K562 (cell line): ENCODE measurements around the gene RAB1B. TPM values are rescaled to one million over a fixed set of nuclear protein-coding genes. Genes with fewer than 3 reads are reported as not detected.

ENCODE experiments used
- MBD2 ChIP-seq: sonication (generic); IDR thresholded peaks from 2 replicates; pipeline ENCODE4 v1.6.1; 2016; ENCODE audit warnings: low read depth, borderline replicate concordance
- MYNN ChIP-seq, 2 experiments: sonication (generic); formaldehyde crosslinking in 1 of 2; IDR thresholded peaks; 2 replicates each; pipeline versions ENCODE4 v1.5.0 to v1.6.1; 2016 to 2020; ENCODE audit warnings: antibody characterized with exemption in 1 of 2, missing genetic modification reagents in 1 of 2
- NR3C1 ChIP-seq: sonication (generic); formaldehyde crosslinking; IDR thresholded peaks from 2 replicates; pipeline ENCODE4 v1.8.1; 2022; ENCODE audit warnings: missing genetic modification reagents
- SUPT5H ChIP-seq: fragments of 450-650 bp; IDR thresholded peaks from 2 replicates; pipeline ENCODE4 v1.6.1; 2016
- TBL1XR1 ChIP-seq, 2 experiments: IDR thresholded peaks; 2 replicates each; pipeline ENCODE4 v1.6.1; 2012; ENCODE audit warnings: improper control_type of control experiment in 2 of 2, low read length in 2 of 2, mild to moderate bottlenecking in 1 of 2
- ZNF175 ChIP-seq: fragments of 200-800 bp; sonication (Bioruptor generic); IDR thresholded peaks from 2 replicates; pipeline ENCODE4 v1.6.1; 2016; ENCODE audit warnings: low read depth, mild to moderate bottlenecking, missing genetic modification characterization, missing compliant biosample characterization
- ZNF583 ChIP-seq: fragments of 250-450 bp; sonication (Bioruptor Pico); IDR thresholded peaks from 2 replicates; pipeline ENCODE4 v1.4.0; 2020
- ZNF77 ChIP-seq: fragments of 250-450 bp; sonication (Bioruptor Pico); IDR thresholded peaks from 2 replicates; pipeline ENCODE4 v1.5.0; 2020
- polyA plus RNA-seq, 8 experiments: library from polyadenylated mRNA; depleted of rRNA in 4 of 8; stranded (reverse) in 5 of 8; unstranded in 3 of 8; fragments of >200 nt; fragmentation: Nextera tagmentation in 2 of 8; fragmentation: Illumina TruSeq in 1 of 8; extraction: Ambion mirVana in 2 of 8; extraction: Trizol in 1 of 8; gene quantifications; 2 replicates each; pipeline versions ENCODE4 v1.2.1 to v1.2.3, GENCODE V29; 2011 to 2014; ENCODE audit warnings: inconsistent platforms in 1 of 8, missing spikeins in 1 of 8
- total RNA-seq, 7 experiments: library from RNA; depleted of rRNA in 6 of 7; stranded (reverse); fragments of >200 nt in 6 of 7; fragmentation: Illumina TruSeq in 2 of 7; extraction: Trizol in 2 of 7; gene quantifications; 2 replicates each; pipeline versions ENCODE4 v1.2.1 to v1.2.3, GENCODE V29; 2011 to 2021; ENCODE audit warnings: low replicate concordance in 1 of 7
- TF ChIP-seq, protein P1 (sequence below): sonication (generic); formaldehyde crosslinking; IDR thresholded peaks from 2 replicates; pipeline ENCODE4 v1.8.1; 2022; ENCODE audit warnings: missing genetic modification reagents
- TF ChIP-seq, protein P2 (sequence below): fragments of 450-650 bp; IDR thresholded peaks from 2 replicates; pipeline ENCODE4 v1.6.1; 2016; ENCODE audit warnings: low read depth
- TF ChIP-seq, protein P3 (sequence below): sonication (generic); formaldehyde crosslinking; IDR thresholded peaks from 2 replicates; pipeline ENCODE4 v1.8.0; 2022; ENCODE audit warnings: missing genetic modification reagents, mild to moderate bottlenecking, moderate library complexity, borderline replicate concordance
- TF ChIP-seq, protein P4 (sequence below): sonication (generic); formaldehyde crosslinking; IDR thresholded peaks from 2 replicates; pipeline ENCODE4 v1.8.0; 2023; ENCODE audit warnings: mild to moderate bottlenecking, missing genetic modification reagents

RAB1B gene
- total and polyA plus RNA-seq, 9 of the 15 experiments (the other 6 are each of a cell fraction or from before 2014, with no cell fraction given) = 5.6 to 146 (median 98.6) TPM

DNA sequence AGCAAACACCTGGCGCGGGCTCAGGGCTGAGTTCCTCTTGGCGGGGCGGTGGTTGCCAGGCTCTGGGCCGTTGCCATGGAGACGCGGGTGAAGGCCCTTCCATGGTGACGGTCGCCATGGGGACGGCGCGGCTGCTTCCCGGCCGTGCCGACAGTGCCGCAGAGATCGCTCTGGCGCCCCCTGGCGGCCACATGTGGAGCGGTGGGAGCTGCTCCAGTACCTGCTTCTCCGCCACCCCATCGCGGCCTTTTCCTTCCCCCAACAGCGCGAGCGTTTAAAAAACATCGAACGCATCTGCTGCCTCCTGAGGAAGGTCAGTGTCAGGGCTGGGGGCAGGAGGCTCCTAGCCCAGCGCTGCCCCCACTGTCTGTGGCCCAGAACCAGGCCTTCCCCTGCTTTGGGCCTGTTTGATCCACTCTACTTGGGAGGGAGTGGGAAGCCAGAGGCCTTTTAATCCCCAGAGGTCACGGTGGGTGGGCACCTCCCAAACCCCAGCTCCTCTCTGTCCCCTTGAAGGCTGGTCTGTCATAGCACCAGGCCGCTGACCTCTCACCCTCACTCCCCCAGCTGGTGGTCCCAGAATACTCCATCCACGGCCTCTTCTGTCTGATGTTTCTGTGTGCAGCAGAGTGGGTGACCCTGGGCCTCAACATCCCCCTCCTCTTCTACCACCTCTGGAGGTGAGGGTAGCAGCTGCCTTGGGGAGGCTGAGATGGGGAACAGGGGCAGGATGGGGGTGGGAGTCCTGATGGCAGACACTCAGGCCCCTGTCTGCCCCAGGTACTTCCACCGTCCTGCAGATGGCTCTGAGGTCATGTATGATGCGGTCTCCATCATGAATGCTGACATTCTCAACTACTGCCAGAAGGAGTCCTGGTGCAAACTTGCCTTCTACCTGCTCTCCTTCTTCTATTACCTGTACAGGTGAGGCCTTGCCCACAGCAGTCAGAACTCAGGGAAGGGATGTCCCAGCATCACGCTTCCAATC is 14.3 kb downstream of the RAB1B start (continued):
- TF ChIP-seq, protein P1, sequence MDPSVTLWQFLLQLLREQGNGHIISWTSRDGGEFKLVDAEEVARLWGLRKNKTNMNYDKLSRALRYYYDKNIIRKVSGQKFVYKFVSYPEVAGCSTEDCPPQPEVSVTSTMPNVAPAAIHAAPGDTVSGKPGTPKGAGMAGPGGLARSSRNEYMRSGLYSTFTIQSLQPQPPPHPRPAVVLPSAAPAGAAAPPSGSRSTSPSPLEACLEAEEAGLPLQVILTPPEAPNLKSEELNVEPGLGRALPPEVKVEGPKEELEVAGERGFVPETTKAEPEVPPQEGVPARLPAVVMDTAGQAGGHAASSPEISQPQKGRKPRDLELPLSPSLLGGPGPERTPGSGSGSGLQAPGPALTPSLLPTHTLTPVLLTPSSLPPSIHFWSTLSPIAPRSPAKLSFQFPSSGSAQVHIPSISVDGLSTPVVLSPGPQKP (CRISPR knock-in tag) = no peak
- TF ChIP-seq NR3C1 (CRISPR knock-in tag) = no peak
- TF ChIP-seq ZNF583 = no peak
- TF ChIP-seq ZNF77 (CRISPR knock-in tag) = no peak
- peak; percentile 94 for TF ChIP-seq MBD2
- TF ChIP-seq, protein P2, sequence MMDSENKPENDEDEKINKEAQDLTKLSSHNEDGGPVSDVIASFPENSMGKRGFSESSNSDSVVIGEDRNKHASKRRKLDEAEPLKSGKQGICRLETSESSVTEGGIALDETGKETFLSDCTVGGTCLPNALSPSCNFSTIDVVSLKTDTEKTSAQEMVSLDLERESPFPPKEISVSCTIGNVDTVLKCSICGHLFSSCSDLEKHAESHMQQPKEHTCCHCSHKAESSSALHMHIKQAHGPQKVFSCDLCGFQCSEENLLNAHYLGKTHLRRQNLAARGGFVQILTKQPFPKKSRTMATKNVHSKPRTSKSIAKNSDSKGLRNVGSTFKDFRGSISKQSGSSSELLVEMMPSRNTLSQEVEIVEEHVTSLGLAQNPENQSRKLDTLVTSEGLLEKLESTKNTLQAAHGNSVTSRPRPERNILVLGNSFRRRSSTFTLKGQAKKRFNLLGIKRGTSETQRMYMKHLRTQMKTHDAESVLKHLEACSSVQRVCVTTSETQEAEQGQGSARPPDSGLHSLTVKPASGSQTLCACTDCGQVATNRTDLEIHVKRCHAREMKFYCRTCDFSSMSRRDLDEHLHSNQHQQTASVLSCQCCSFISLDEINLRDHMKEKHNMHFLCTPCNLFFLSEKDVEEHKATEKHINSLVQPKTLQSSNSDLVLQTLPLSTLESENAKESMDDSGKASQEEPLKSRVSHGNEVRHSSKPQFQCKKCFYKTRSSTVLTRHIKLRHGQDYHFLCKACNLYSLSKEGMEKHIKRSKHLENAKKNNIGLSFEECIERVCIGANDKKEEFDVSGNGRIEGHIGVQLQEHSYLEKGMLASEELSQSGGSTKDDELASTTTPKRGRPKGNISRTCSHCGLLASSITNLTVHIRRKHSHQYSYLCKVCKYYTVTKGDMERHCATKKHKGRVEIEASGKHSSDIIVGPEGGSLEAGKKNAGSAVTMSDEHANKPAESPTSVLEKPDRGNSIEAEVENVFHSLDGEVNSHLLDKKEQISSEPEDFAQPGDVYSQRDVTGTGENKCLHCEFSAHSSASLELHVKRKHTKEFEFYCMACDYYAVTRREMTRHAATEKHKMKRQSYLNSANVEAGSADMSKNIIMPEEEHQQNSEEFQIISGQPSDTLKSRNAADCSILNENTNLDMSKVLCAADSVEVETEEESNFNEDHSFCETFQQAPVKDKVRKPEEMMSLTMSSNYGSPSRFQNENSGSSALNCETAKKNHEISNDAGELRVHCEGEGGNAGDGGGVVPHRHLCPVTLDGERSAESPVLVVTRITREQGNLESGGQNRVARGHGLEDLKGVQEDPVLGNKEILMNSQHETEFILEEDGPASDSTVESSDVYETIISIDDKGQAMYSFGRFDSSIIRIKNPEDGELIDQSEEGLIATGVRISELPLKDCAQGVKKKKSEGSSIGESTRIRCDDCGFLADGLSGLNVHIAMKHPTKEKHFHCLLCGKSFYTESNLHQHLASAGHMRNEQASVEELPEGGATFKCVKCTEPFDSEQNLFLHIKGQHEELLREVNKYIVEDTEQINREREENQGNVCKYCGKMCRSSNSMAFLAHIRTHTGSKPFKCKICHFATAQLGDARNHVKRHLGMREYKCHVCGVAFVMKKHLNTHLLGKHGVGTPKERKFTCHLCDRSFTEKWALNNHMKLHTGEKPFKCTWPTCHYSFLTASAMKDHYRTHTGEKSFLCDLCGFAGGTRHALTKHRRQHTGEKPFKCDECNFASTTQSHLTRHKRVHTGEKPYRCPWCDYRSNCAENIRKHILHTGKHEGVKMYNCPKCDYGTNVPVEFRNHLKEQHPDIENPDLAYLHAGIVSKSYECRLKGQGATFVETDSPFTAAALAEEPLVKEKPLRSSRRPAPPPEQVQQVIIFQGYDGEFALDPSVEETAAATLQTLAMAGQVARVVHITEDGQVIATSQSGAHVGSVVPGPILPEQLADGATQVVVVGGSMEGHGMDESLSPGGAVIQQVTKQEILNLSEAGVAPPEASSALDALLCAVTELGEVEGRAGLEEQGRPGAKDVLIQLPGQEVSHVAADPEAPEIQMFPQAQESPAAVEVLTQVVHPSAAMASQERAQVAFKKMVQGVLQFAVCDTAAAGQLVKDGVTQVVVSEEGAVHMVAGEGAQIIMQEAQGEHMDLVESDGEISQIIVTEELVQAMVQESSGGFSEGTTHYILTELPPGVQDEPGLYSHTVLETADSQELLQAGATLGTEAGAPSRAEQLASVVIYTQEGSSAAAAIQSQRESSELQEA = no peak
- TF ChIP-seq MYNN (IDR thresholded peaks at IDR 0.05) = peak; percentile 100
- TF ChIP-seq MYNN (CRISPR knock-in tag; IDR thresholded peaks at IDR 0.05) = peak; percentile 95
- TF ChIP-seq SUPT5H = peak; percentile 33; the same call in 1 of the 2 replicates
- TF ChIP-seq, protein P3, sequence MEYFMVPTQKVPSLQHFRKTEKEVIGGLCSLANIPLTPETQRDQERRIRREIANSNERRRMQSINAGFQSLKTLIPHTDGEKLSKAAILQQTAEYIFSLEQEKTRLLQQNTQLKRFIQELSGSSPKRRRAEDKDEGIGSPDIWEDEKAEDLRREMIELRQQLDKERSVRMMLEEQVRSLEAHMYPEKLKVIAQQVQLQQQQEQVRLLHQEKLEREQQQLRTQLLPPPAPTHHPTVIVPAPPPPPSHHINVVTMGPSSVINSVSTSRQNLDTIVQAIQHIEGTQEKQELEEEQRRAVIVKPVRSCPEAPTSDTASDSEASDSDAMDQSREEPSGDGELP = peak; percentile 91
- peak in 1 of 2 experiments; percentile 36; a peak in 1 of 4 replicates for TF ChIP-seq TBL1XR1 (IDR thresholded peaks at IDR 0.05; ENCODE audit: low read length in 2 of 2)
- TF ChIP-seq, protein P4, sequence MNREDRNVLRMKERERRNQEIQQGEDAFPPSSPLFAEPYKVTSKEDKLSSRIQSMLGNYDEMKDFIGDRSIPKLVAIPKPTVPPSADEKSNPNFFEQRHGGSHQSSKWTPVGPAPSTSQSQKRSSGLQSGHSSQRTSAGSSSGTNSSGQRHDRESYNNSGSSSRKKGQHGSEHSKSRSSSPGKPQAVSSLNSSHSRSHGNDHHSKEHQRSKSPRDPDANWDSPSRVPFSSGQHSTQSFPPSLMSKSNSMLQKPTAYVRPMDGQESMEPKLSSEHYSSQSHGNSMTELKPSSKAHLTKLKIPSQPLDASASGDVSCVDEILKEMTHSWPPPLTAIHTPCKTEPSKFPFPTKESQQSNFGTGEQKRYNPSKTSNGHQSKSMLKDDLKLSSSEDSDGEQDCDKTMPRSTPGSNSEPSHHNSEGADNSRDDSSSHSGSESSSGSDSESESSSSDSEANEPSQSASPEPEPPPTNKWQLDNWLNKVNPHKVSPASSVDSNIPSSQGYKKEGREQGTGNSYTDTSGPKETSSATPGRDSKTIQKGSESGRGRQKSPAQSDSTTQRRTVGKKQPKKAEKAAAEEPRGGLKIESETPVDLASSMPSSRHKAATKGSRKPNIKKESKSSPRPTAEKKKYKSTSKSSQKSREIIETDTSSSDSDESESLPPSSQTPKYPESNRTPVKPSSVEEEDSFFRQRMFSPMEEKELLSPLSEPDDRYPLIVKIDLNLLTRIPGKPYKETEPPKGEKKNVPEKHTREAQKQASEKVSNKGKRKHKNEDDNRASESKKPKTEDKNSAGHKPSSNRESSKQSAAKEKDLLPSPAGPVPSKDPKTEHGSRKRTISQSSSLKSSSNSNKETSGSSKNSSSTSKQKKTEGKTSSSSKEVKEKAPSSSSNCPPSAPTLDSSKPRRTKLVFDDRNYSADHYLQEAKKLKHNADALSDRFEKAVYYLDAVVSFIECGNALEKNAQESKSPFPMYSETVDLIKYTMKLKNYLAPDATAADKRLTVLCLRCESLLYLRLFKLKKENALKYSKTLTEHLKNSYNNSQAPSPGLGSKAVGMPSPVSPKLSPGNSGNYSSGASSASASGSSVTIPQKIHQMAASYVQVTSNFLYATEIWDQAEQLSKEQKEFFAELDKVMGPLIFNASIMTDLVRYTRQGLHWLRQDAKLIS (CRISPR knock-in tag) = no peak
- no peak for TF ChIP-seq ZNF175
